ENCODE results near the gene TRIM23.
"Not testable (repeated sequence)": the region's sequence is repeated elsewhere in the genome, so short reads cannot be mapped to it uniquely, and the experiment has no call there.

The TRIM23 gene

DNA sequence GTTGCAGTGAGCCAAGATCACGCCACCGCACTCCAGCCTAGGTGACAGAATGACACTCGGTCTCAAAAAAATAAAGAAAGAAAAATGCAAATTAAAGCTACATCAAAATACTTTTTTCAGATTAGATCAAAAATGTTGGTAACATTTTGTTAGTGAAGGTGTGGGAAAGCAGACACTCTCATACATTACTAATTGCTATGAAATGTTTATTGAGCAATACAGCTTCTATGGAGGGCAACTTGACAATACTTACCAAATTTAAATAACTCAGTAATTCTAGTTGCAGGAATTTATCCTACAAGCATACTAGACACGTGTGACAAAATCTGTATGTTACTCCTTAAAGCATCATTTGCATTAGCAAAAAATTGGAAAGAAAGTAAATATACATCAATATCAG, 4.1 kb downstream of the TRIM23 start:
- Histone ChIP-seq H3K4me3 (ENCODE audit: severe bottlenecking) (no peak overlapping the region), H3K4me1 (ENCODE audit: insufficient read depth, poor library complexity, severe bottlenecking) (peaks cover 8% of the 10 kb centered on the region), H3K36me3 (ENCODE audit: low read depth) (peaks cover 37% of the 10 kb centered on the region), H3K27ac (ENCODE audit: poor library complexity, severe bottlenecking) (no peak overlapping the region), H3K9me3 (ENCODE audit: severe bottlenecking) (no peaks in the 10 kb centered on the region), H3K27me3 (ENCODE audit: insufficient read depth, poor library complexity, severe bottlenecking) (no peaks in the 10 kb centered on the region)
- ATAC-seq (ENCODE audit: low read depth) (no peak), DNase-seq (ENCODE audit: low spot score) (no peak)
- TF ChIP-seq, protein P1, sequence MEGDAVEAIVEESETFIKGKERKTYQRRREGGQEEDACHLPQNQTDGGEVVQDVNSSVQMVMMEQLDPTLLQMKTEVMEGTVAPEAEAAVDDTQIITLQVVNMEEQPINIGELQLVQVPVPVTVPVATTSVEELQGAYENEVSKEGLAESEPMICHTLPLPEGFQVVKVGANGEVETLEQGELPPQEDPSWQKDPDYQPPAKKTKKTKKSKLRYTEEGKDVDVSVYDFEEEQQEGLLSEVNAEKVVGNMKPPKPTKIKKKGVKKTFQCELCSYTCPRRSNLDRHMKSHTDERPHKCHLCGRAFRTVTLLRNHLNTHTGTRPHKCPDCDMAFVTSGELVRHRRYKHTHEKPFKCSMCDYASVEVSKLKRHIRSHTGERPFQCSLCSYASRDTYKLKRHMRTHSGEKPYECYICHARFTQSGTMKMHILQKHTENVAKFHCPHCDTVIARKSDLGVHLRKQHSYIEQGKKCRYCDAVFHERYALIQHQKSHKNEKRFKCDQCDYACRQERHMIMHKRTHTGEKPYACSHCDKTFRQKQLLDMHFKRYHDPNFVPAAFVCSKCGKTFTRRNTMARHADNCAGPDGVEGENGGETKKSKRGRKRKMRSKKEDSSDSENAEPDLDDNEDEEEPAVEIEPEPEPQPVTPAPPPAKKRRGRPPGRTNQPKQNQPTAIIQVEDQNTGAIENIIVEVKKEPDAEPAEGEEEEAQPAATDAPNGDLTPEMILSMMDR (IDR thresholded peaks at IDR 0.05; ENCODE audit: poor library complexity, severe bottlenecking) = no peak

DNA sequence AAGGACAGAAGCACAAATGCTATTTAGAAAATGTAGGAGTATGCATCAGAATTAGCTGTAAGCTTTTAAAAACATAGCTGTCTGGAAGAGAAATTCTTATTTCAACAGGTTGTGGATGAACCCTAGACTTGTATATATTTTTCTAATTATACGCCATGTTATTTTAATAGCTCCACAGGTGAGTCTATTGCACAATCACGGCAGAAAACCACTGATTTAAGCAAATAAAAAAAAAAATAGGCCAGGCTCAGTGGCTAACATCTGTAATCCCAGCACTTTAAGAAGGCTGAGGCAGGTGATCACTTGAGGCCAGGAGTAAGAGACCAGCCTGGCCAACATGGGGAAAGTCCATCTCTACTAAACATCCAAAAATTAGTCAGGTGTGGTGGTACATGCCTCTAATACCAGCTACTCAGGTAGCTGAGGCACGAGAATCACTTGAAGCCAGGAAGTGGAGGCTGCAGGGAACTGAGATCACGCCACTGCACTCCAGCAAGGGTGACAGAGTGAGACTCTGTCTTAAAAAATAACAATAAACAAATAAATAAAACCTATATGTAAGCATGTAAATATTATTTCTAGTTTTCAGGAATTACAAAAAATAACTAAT, 11.7 kb downstream of the TRIM23 start:
- Histone ChIP-seq H3K27me3 (ENCODE audit: insufficient read depth, poor library complexity, severe bottlenecking) (no peaks in the 10 kb centered on the region), H3K36me3 (ENCODE audit: low read depth) (peaks cover 81% of the 10 kb centered on the region), H3K4me3 (ENCODE audit: severe bottlenecking) (no peak overlapping the region), H3K27ac (ENCODE audit: poor library complexity, severe bottlenecking) (no peak overlapping the region), H3K4me1 (ENCODE audit: insufficient read depth, poor library complexity, severe bottlenecking) (peaks cover 7% of the 10 kb centered on the region), H3K9me3 (ENCODE audit: severe bottlenecking) (no peaks in the 10 kb centered on the region)
- DNase-seq (ENCODE audit: low spot score) (no peak), ATAC-seq (ENCODE audit: low read depth) (no peak)
- TF ChIP-seq, protein P1 (IDR thresholded peaks at IDR 0.05; ENCODE audit: poor library complexity, severe bottlenecking) = no peak

DNA sequence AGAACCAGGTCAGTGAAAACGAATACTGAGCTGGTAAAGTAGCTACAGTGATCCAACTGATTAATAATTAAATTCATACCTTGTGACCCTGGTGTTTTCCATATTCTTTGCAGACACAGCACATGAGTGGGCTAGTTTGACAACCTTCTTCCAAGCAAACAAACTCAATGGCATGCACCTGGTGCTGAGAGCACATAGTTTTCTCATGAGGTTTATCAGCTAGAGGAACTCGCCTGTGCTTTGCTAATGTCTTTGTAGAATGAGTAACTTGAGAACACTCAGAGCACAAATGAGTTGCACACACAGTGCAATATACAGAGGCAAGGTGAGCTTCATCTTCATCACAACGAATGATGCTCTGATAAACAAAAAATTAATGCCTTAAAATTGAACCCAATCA, 12.6 kb downstream of the TRIM23 start:
- DNase-seq (ENCODE audit: low spot score) (no peak), ATAC-seq (ENCODE audit: low read depth) (peak; percentile 94)
- no peak overlapping the region for H3K27ac ChIP-seq (ENCODE audit: poor library complexity, severe bottlenecking)
- TF ChIP-seq, protein P1 (IDR thresholded peaks at IDR 0.05; ENCODE audit: poor library complexity, severe bottlenecking) = no peak
- peaks cover 79% of the 10 kb centered on the region for H3K36me3 ChIP-seq (ENCODE audit: low read depth)
- H3K9me3 ChIP-seq (ENCODE audit: severe bottlenecking) = no peaks in the 10 kb centered on the region
- H3K27me3 ChIP-seq (ENCODE audit: insufficient read depth, poor library complexity, severe bottlenecking) = no peaks in the 10 kb centered on the region
- H3K4me1 ChIP-seq (ENCODE audit: insufficient read depth, poor library complexity, severe bottlenecking) = peaks cover 7% of the 10 kb centered on the region
- H3K4me3 ChIP-seq (ENCODE audit: severe bottlenecking) = no peak overlapping the region

DNA sequence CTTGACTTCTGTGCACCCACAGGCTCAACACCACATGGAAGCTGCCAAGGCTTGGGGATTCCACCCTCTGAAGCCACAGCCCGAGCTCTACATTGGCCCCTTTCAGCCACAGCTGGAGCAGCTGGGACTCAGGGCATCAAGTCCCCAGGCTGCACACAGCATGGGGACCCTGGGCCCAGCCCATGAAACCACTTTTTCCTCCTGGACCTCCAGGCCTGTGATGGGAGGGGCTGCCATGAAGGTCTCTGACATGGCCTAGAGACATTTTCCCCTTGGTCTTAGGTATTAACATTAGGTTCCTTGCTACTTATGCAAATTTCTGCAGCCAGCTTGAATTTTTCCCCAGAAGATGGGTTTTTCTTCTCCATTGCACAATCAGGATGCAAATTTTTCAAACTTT, 22.4 kb downstream of the TRIM23 start:
- H3K4me1 ChIP-seq (ENCODE audit: insufficient read depth, poor library complexity, severe bottlenecking); H3K4me3 ChIP-seq (ENCODE audit: severe bottlenecking); H3K27me3 ChIP-seq (ENCODE audit: insufficient read depth, poor library complexity, severe bottlenecking); H3K27ac ChIP-seq (ENCODE audit: poor library complexity, severe bottlenecking); DNase-seq (ENCODE audit: low spot score); H3K9me3 ChIP-seq (ENCODE audit: severe bottlenecking); ATAC-seq (ENCODE audit: low read depth): not testable (repeated sequence)
- peaks cover 74% of the 10 kb centered on the region for H3K36me3 ChIP-seq (ENCODE audit: low read depth)

DNA sequence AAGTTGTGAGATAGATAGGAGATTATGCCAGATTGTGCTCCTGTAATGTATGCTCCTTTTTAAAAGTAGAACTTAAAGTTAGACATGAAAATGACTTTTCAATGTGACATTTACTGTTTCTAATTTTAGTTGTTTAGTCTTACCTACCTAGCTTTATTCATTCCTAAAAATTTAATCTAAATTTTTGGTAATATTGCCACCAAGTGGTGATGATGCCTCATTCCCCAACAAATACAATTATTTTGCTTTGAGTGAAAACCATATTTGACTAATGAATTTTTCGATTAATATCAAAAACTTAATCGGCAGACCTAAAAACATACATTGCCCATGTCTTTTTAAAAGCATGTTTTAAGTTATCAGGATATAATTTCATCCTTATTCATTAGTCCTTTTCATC, 35.4 kb downstream of the TRIM23 start:
- H3K4me1 ChIP-seq (ENCODE audit: insufficient read depth, poor library complexity, severe bottlenecking) = no peaks in the 10 kb centered on the region
- H3K27me3 ChIP-seq (ENCODE audit: insufficient read depth, poor library complexity, severe bottlenecking) = no peaks in the 10 kb centered on the region
- H3K9me3 ChIP-seq (ENCODE audit: severe bottlenecking) = no peaks in the 10 kb centered on the region
- DNase-seq (ENCODE audit: low spot score) (no peak), ATAC-seq (ENCODE audit: low read depth) (no peak)
- no peak overlapping the region for H3K27ac ChIP-seq (ENCODE audit: poor library complexity, severe bottlenecking)
- no peak overlapping the region for H3K4me3 ChIP-seq (ENCODE audit: severe bottlenecking)
- TF ChIP-seq, protein P1 (IDR thresholded peaks at IDR 0.05; ENCODE audit: poor library complexity, severe bottlenecking) = no peak
- peaks cover 84% of the 10 kb centered on the region for H3K36me3 ChIP-seq (ENCODE audit: low read depth)
